Right lobe of liver (tissue), 6 donors: ENCODE measurements around the gene FDPS. TPM values are rescaled to one million over a fixed set of nuclear protein-coding genes. Genes with fewer than 3 reads are reported as not detected.
A peak's percentile ranks its signal among the peaks of the same experiment; 100 is the strongest.

Experiments used
- ATAC-seq, 4 donors: fragments of 200-7000 bp; cut with Tn5 transposase; one replicate each; pipeline ENCODE4 v1.9.1; 2020; ENCODE audit warnings: mild to moderate bottlenecking in 4 of 4, moderate library complexity in 4 of 4
- DNase-seq, 3 donors: peaks; one replicate each; pipeline ENCODE4 v3.0.0-alpha.2; 2020
- H3K27ac ChIP-seq, 3 donors: fragments of 200-600 bp; one replicate each; pipeline ENCODE4 v1.8.0; 2022
- H3K27me3 ChIP-seq, 2 donors: fragments of 200-600 bp; one replicate each; pipeline ENCODE4 v1.8.0; 2022
- H3K36me3 ChIP-seq, 4 donors: fragments of 200-600 bp; sonication (generic) in 1 of 4; one replicate each; pipeline versions ENCODE4 v1.5.1 to v1.8.0; 2017 to 2022; ENCODE audit warnings: control low read depth in 1 of 4
- H3K4me1 ChIP-seq, 4 donors: fragments of 200-600 bp; sonication (generic) in 1 of 4; one replicate each; pipeline versions ENCODE4 v1.5.1 to v1.8.0; 2017 to 2022; ENCODE audit warnings: control low read depth in 1 of 4
- H3K4me3 ChIP-seq, 3 donors: fragments of 200-600 bp; one replicate each; pipeline ENCODE4 v1.8.0; 2022
- H3K9me3 ChIP-seq, 4 donors: fragments of 200-600 bp; sonication (generic) in 1 of 4; one replicate each; pipeline versions ENCODE4 v1.5.1 to v1.8.0; 2017 to 2022; ENCODE audit warnings: control low read depth in 1 of 4
- CTCF ChIP-seq, 4 donors: fragments of 200-600 bp in 3 of 4; fragments of 450-650 bp in 1 of 4; IDR thresholded peaks; one replicate each; pipeline versions ENCODE4 v1.5.1 to v1.8.0; 2016 to 2022; ENCODE audit warnings: antibody characterized with exemption in 4 of 4, mild to moderate bottlenecking in 2 of 4
- POLR2A ChIP-seq: fragments of 450-650 bp; IDR thresholded peaks from one replicate; pipeline ENCODE4 v1.6.1; 2017; ENCODE audit warnings: antibody characterized with exemption, mild to moderate bottlenecking
- WGBS: methylation state at CpG from one replicate; pipeline ENCODE4 v1.1.6; 2018; ENCODE audit warnings: low coverage, low lambda C conversion rate; ENCODE audit not compliant: insufficient coverage; ENCODE audit errors: missing lambda C conversion rate; 5-methylcytosine and 5-hydroxymethylcytosine counted together
- intact Hi-C, 2 donors: fragments of 100-400 bp; cut with DNase I; formaldehyde crosslinking; loops; one replicate each; pipeline versions ENCODE4 v1.11.2 to v1.14.1; 2022
- total RNA-seq, 6 experiments: library from RNA; depleted of rRNA in 2 of 6; stranded (reverse); fragments of >200 nt in 2 of 6; fragmentation: NEBNext Ultra II Directional in 3 of 6; extraction: Animal tissue kit (Norgen Biotek cat#: 25700) in 3 of 6; gene quantifications; one replicate each; pipeline versions ENCODE4 v1.1.0 to v1.2.4, GENCODE V29; 2016 to 2023
- donor health status: DM: no; HTN: yes; CAD: no.
- donor health status: DM: no; HTN: no; CAD: no.
- donor health status: DM: no; HTN: no; CAD: no.
- donor health status: DM: no; HTN: yes; CAD: no.
- donor health status: DM: no; HTN: yes; CAD: no.

FDPS gene
- total RNA-seq, 6 experiments from 2014 or later: 51.1 to 236 (median 171) TPM

DNA sequence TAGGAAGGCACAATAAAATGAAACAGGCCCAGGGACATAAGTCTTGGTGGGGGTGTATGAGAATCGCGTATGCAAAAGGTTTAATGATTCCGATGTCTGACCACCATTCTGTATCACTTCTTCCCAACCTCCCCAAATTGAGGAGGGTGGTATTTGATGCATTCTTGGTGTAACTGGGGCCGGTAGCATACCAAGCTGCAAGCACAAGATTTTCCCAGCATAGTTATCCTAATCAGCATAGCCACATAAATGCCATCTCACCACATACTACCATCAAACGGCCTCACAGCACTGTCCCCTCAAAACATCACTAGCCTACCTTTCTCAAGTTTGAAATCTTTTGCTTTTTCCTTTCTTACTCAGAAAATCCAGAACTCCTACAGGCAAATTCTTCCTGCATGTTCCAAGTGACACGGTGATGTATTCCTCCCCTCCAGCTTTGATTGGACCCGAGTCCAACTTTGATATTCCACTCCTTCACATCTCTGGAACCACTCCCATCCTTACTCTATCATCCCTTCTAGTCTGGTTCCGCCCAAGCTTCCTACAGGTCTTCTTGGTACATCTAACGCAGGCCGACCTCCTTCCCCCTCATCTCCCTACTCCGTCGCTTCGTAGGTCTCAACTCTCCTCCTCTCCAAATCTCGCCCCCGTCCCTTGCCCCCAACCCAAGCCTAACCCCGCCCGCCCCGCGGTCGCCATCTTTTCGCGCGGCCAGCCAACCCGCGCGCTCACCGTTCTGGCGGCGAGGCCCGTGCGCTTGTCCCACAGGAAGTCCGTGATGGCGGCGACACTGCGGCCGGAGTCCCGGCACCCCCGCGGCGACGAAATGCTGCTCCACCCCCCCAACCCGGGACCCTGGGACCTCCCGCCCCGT lies 36.0 kb upstream of the FDPS start:
- no peaks in the 10 kb centered on the region for H3K9me3 ChIP-seq
- H3K4me1 ChIP-seq: peaks cover 0 to 12% (median 4%) of the 10 kb centered on the region in 4 donors
- WGBS: 6% methylated on average over 34 of the region's 44 CpGs
- H3K36me3 ChIP-seq: peaks cover 9 to 33% (median 23%) of the 10 kb centered on the region in 4 donors
- intact Hi-C loops: no loop called here
- no peak for DNase-seq
- TF ChIP-seq CTCF (IDR thresholded peaks at IDR 0.05) (no peak), POLR2A (no peak)
- ATAC-seq: peak; percentile 24 to 38 (median 32)
- H3K27ac ChIP-seq: peak overlapping the region; percentile 63 to 84 (median 79)
- peak overlapping the region; percentile 59 to 80 (median 79) for H3K4me3 ChIP-seq
- H3K27me3 ChIP-seq: no peaks in the 10 kb centered on the region

DNA sequence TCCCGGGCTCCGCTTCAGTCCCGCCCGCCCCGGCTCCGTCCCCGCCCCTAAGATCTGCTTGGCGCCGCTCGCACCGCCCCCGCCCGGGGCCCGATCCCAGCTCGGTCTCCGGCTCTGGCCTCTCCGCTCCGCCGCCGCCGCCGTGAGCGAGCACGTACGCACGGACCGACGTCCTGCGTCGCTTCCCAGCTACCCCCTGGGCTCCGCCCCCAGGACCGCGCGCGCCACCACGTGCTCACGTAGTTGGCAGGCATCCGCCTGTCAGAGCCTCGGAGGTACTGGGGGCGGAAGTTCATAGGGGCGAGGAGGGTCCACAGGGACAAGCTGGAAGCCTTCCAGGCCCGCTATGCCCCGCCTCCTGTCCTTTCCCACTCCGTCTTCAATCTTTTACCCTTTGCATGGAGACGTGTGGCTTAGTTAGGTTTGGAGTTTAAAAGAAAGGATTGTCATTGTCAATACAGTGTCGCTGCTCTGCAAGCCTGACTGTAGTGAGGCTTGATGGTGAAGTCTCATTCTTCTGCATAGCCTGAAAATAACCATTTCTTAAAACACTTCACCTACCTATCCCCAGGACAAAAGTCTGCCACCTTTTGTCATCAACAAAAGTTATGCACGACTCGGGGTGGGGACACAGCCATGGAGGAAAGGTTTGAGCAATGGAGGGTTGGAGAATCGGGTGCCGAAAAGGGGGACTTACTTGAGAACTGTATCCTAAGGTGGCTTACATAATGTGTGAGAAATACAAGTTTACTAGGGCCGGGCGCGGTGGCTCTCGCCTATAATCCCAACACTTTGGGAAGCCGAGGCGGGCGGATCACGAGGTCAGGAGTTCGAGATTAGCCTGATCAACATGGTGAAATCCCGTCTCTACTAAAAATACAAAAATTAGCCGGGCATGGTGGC lies 35.1 kb upstream of the FDPS start, which contains the start of gene CLK2:
Gene CLK2, minus strand, starts transcription at position 162 of the 903 bp plus-strand sequence. CDS start 2,527 bp downstream, outside the sequence.
- Histone ChIP-seq H3K36me3 (peaks cover 6 to 24% (median 16%) of the 10 kb centered on the region in 4 donors), H3K27ac (peak within 1 kb of the TSS; percentile 63 to 84 (median 79)), H3K27me3 (no peaks in the 10 kb centered on the region), H3K4me1 (peaks cover 0 to 12% (median 4%) of the 10 kb centered on the region in 4 donors), H3K4me3 (peak within 1 kb of the TSS; percentile 59 to 80 (median 79)), H3K9me3 (no peaks in the 10 kb centered on the region)
- ATAC-seq: peak; percentile 84 to 89 (median 88)
- TF ChIP-seq CTCF (IDR thresholded peaks at IDR 0.05): no peak
- peak; percentile 79 for TF ChIP-seq POLR2A
- intact Hi-C loops: no loop called here
- 15% methylated on average over 26 of the region's 61 CpGs for WGBS
- DNase-seq: peak; percentile 98

- DNase-seq (peak; percentile 99), ATAC-seq (peak; percentile 85 to 90 (median 89))
- Histone ChIP-seq H3K9me3 (no peaks in the 10 kb centered on the region), H3K27me3 (no peaks in the 10 kb centered on the region), H3K36me3 (no peaks in the 10 kb centered on the region), H3K4me3 (peak within 1 kb of the TSS; percentile 64 to 73 (median 68)), H3K27ac (no peak within 1 kb of the TSS), H3K4me1 (peaks cover 0 to 4% (median 2%) of the 10 kb centered on the region in 4 donors)
- intact Hi-C loops: loop anchor here (5.0 kb wide), 1 partner anchor 45 kb away; the partner anchor contains the start of gene RUSC1 (in 2 of the 2)
- peak; percentile 67 to 90 (median 87) for TF ChIP-seq CTCF (IDR thresholded peaks at IDR 0.05)
- TF ChIP-seq POLR2A: no peak
- WGBS: 2% methylated on average over 13 of the region's 68 CpGs
Observed at GRCh38 chr1:155277070-155277901, 31.4 kb upstream of the FDPS start, which contains the start of gene HCN3. Gene HCN3, plus strand, starts transcription at chr1:155277463. Its CDS starts 128 bp downstream, at chr1:155277591.
